Osteoblast (primary cell): ENCODE data around the gene AEN. TPM values are rescaled to one million over a fixed set of nuclear protein-coding genes. Genes with fewer than 3 reads are reported as not detected.

Experiments used
- DNase-seq: peaks from one replicate; pipeline ENCODE4 v3.0.0; 2011; ENCODE audit warnings: low spot score, mixed read lengths; ENCODE audit not compliant: insufficient read length; ENCODE audit errors: missing footprints
- H2AFZ ChIP-seq: 2 replicates; pipeline ENCODE4 v1.6.0; 2011; ENCODE audit warnings: mild to moderate bottlenecking, low read length
- H3K27ac ChIP-seq: 2 replicates; pipeline ENCODE4 v1.5.1; 2011; ENCODE audit warnings: mild to moderate bottlenecking, low read depth, low read length, moderate library complexity
- H3K27me3 ChIP-seq: 2 replicates; pipeline ENCODE4 v1.6.0; 2012; ENCODE audit warnings: mild to moderate bottlenecking, control low read depth, inconsistent platforms, low read length, moderate library complexity; ENCODE audit not compliant: insufficient read depth
- H3K36me3 ChIP-seq: 2 replicates; pipeline ENCODE4 v1.5.1; 2011; ENCODE audit warnings: mild to moderate bottlenecking, low read length, control low read depth, moderate library complexity; ENCODE audit not compliant: insufficient read depth
- H3K4me1 ChIP-seq: 2 replicates; pipeline ENCODE4 v1.5.1; 2011; ENCODE audit warnings: mild to moderate bottlenecking, low read length, control low read depth, moderate library complexity; ENCODE audit not compliant: insufficient read depth
- H3K4me2 ChIP-seq: 2 replicates; pipeline ENCODE4 v1.6.0; 2011; ENCODE audit warnings: mild to moderate bottlenecking, low read length; ENCODE audit not compliant: insufficient read depth
- H3K4me3 ChIP-seq: fragments of 200-600 bp; sonication (generic); 3 replicates; pipeline ENCODE4 v1.5.1; 2012; ENCODE audit warnings: mild to moderate bottlenecking, low read length, inconsistent platforms; ENCODE audit not compliant: insufficient read depth
- H3K79me2 ChIP-seq: 2 replicates; pipeline ENCODE4 v1.6.0; 2012; ENCODE audit warnings: mild to moderate bottlenecking, low read length, control low read depth, inconsistent platforms; ENCODE audit not compliant: insufficient read depth
- H3K9me3 ChIP-seq: 2 replicates; pipeline ENCODE4 v1.5.1; 2011; ENCODE audit warnings: low read depth, low read length, control low read depth
- H4K20me1 ChIP-seq: 2 replicates; pipeline ENCODE4 v1.6.0; 2012; ENCODE audit warnings: mild to moderate bottlenecking, low read length, control low read depth; ENCODE audit not compliant: insufficient read depth
- total RNA-seq: library from RNA; depleted of rRNA; stranded (reverse); fragments of >200 nt; gene quantifications from 2 replicates; pipeline ENCODE4 v1.2.3, GENCODE V29; 2012
- TF ChIP-seq, protein P1 (sequence below): IDR thresholded peaks from 2 replicates; pipeline ENCODE4 v1.5.1; 2011; ENCODE audit warnings: mild to moderate bottlenecking, low read depth, low read length, moderate library complexity; ENCODE audit errors: extremely low read depth

The AEN gene
- total RNA-seq, 1 donor = 46.3 TPM

DNA sequence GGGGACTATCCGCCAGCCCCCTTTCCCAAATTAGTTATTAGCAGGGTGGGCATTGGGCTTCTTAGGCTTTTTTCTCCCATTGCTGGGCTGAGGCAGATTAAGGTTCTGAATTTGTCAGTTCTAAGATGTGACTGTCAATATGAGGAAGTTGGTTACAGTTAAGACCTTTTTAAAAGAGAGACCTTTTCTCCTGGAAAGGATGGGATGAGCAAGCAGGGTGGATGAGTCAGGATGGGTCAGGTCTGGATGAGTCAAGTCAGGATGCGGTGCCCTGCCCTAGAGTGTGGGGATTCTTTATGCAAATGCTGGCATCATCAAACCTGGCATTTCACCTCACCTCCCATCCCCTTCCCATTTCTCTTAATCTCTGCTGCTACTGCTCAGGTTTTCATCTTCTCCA lies 1.9 kb downstream of the AEN start:
- TF ChIP-seq, protein P1, sequence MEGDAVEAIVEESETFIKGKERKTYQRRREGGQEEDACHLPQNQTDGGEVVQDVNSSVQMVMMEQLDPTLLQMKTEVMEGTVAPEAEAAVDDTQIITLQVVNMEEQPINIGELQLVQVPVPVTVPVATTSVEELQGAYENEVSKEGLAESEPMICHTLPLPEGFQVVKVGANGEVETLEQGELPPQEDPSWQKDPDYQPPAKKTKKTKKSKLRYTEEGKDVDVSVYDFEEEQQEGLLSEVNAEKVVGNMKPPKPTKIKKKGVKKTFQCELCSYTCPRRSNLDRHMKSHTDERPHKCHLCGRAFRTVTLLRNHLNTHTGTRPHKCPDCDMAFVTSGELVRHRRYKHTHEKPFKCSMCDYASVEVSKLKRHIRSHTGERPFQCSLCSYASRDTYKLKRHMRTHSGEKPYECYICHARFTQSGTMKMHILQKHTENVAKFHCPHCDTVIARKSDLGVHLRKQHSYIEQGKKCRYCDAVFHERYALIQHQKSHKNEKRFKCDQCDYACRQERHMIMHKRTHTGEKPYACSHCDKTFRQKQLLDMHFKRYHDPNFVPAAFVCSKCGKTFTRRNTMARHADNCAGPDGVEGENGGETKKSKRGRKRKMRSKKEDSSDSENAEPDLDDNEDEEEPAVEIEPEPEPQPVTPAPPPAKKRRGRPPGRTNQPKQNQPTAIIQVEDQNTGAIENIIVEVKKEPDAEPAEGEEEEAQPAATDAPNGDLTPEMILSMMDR = no peak
- Histone ChIP-seq H4K20me1 (peaks cover 55% of the 10 kb centered on the region), H3K4me1 (peaks cover 33% of the 10 kb centered on the region), H3K27me3 (no peaks in the 10 kb centered on the region), H3K27ac (peak overlapping the region; percentile 99), H3K4me3 (peak overlapping the region; percentile 94), H2AFZ (no peak overlapping the region), H3K9me3 (no peaks in the 10 kb centered on the region), H3K36me3 (peaks cover 38% of the 10 kb centered on the region), H3K79me2 (peaks cover 73% of the 10 kb centered on the region), H3K4me2 (peak overlapping the region; percentile 100)
- peak; percentile 98 for DNase-seq

DNA sequence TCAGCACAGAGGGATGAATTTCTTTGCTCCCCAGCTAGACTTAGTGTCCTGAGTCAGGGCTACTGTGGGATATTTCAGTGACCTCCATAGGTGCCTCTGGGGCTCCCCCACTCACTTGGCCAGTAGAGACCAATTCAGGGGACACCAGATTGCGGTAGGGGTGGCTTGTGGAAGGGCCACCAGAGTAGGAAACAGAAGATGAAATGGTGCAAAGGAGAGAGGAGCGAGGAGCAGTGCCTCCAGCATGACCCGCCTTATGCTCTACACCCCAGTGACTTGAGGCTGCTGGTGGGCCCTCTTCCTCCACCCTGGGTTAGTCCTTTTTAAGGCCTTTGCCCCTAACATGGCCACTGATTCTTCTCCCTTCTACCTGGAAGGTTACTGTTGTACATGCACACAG lies 2.5 kb downstream of the AEN start:
- Histone ChIP-seq H3K4me2 (peak overlapping the region; percentile 100), H3K79me2 (peaks cover 79% of the 10 kb centered on the region), H4K20me1 (peaks cover 61% of the 10 kb centered on the region), H2AFZ (no peak overlapping the region), H3K27ac (peak overlapping the region; percentile 99), H3K4me1 (peaks cover 33% of the 10 kb centered on the region), H3K27me3 (no peaks in the 10 kb centered on the region), H3K36me3 (peaks cover 43% of the 10 kb centered on the region), H3K9me3 (no peaks in the 10 kb centered on the region), H3K4me3 (peak overlapping the region; percentile 14)
- TF ChIP-seq, protein P1 = no peak
- no peak for DNase-seq

DNA sequence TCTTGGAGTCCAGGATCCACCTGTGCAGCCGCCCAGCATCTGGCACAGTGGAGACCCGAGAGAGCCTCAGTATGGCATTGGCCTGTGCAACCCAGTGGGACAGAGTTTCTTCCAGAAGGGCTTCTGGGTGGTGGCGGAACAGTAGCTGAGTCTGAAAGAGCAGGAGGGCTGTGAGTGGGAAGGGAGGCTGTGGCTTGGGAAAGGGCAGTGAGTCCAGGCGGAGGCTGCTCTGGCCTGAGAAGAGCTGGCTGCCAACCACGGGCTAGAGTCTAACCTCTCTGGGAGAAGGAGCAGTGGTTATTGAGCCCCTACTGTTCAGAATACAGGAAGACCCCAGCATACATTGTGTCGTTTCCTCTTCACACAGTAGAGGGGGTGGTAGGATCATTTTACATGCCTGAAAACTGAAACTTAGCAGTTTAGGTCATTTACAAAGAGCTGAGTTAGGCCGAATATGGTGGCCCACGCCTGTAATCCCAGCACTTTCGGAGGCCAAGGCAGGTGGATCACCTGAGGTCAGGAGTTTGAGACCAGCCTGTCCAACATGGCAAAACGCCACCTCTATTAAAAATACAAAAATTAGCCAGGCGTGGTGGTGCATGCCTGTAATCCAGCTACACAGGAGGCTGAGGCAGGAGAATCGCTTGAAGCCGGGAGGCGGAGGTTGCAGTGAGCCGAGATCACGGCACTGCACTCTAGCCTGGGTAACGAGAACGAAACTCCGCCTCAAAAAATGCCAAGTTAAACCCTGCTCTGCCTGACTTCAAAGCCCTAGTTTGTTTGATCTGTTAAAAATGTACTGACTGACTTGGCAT lies 3.2 kb downstream of the AEN start:
- no peak for DNase-seq
- Histone ChIP-seq H3K27me3 (no peaks in the 10 kb centered on the region), H3K79me2 (peaks cover 86% of the 10 kb centered on the region), H3K36me3 (peaks cover 50% of the 10 kb centered on the region), H3K4me1 (peaks cover 33% of the 10 kb centered on the region), H3K4me3 (peak overlapping the region; percentile 14), H2AFZ (no peak overlapping the region), H3K27ac (peak overlapping the region; percentile 99), H3K4me2 (peak overlapping the region; percentile 100), H4K20me1 (peaks cover 68% of the 10 kb centered on the region), H3K9me3 (no peaks in the 10 kb centered on the region)
- TF ChIP-seq, protein P1 = peak; percentile 42

DNA sequence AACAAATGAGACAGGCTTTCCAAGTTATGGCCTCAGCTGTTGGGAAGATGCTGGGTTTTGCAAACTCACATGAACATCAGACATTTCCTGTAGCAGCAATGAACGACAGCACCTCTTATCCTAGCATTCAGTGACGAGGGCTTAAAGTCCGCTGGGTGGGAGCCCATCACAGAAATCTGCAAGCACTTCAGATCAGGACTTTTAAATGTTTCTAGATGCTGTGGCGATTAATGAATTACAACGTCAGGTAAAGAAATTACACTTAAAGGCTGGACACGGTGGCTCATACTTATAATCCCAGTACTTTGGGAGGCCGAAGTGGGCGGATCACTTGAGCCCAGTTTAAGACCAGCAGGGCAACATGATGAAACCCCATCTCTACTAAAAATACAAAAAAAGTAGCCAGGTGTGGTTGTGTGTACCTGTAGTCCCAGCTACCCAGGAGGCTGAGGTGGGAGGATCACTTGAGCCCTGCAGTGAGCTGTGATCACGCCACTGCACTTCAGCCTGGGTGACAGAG lies 3.9 kb downstream of the AEN start:
- TF ChIP-seq, protein P1 = no peak
- Histone ChIP-seq H3K9me3 (no peaks in the 10 kb centered on the region), H2AFZ (no peak overlapping the region), H3K4me3 (no peak overlapping the region), H3K4me1 (peaks cover 34% of the 10 kb centered on the region), H3K27me3 (no peaks in the 10 kb centered on the region), H3K27ac (peak overlapping the region; percentile 99), H3K36me3 (peaks cover 57% of the 10 kb centered on the region), H4K20me1 (peaks cover 75% of the 10 kb centered on the region), H3K4me2 (peak overlapping the region; percentile 100), H3K79me2 (peaks cover 93% of the 10 kb centered on the region)
- no peak for DNase-seq
